DOHH2 (cell line): Measurements from ENCODE around the gene ABCB8.

Experiments
- CTCF ChIP-seq: fragments of 200-600 bp; sonication (generic); IDR thresholded peaks from one replicate; pipeline ENCODE4 v1.5.1; 2014; ENCODE audit warnings: antibody characterized with exemption, mild to moderate bottlenecking, low read depth, low read length; ENCODE audit not compliant: poor library complexity, severe bottlenecking
- EZH2phosphoT487 ChIP-seq: fragments of 200-600 bp; sonication (generic); IDR thresholded peaks from 2 replicates; pipeline ENCODE4 v1.6.1; 2017; ENCODE audit warnings: borderline replicate concordance, mild to moderate bottlenecking, antibody characterized with exemption, low read length, moderate library complexity, mixed read lengths

GRCh38 chr7:151043959-151044358 is 15.7 kb downstream of the ABCB8 start:
- TF ChIP-seq CTCF (no peak), EZH2phosphoT487 (no peak)
